Astrocyte of the hippocampus (primary cell): ENCODE data around the gene SIRT5.

Experiments
- DNase-seq: peaks from one replicate; pipeline ENCODE4 v3.0.0; 2011; ENCODE audit warnings: low read depth, low spot score

The SIRT5 gene

DNA sequence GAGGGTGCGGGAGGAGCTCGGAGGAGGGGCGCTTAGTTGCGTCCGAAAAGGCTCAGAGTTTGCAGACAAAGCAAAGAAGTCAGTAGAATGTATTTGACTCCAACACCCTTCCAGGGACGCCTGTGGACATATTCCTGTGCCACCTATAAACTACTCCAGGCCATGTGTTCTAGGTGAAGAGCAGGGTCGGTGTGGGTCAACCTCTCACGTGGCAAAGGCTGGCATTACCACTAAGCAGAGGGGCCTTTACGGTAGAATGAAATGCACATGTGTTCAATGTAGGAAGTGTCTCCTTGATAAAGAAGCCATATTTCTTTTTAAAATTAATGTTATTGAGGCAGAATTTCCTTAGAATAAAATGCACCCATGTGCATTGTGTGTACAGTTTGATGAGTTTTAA lies 15.4 kb downstream of the SIRT5 start:
- DNase-seq = no peak

DNA sequence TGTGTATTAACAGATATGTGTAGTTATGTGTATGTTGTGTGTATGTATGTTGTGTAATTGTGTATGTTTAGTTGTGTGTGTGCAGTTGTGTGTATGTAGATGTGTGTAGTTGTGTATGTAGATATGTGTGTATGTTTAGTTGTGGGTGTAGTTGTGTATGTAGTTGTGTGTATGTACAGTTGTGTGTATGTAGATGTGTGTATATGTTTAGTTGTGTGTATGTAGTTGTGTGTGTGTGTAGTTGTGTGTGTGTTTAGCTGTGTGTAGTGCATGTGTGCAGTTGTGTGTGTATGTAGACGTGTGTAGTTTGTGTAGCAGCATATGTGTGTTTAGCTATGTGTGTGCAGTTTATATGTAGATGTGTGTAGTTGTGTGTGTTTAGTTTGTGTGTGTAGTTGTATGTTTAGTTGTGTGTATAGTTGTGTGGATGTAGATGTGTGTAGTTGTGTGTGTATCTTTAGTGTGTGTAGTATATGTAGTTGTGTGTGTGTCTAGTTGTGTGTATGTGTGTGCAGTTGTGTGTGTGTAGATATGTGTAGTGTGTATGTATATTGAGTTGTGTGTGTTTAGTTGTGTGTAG lies 16.3 kb downstream of the SIRT5 start:
- no peak for DNase-seq

DNA sequence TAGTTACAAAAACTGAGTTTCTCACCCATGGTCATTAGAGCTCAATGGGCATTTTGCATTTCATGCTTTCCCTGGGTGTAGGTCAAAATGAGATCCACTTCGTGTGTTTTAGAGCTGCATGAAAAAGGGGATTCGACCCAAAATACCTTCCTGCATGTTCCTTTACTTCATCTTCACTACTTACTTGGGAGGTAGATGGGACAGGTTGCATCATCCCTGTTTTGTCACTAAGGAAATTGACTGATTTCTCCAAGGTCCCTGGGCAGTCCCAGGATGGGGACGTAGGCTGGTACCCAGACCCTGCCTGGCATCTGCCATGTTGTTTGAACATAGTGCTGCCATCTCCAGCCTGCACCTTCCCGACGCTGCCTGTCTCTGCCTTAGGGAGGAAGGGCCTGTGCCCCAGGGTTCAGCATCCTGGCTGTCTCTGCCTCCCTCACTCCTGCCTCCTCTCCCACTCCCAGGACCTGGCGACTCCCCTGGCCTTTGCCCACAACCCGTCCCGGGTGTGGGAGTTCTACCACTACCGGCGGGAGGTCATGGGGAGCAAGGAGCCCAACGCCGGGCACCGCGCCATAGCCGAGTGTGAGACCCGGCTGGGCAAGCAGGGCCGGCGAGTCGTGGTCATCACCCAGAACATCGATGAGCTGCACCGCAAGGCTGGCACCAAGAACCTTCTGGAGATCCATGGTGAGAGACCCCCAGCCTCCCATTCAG lies 17.0 kb downstream of the SIRT5 start:
- DNase-seq = no peak

DNA sequence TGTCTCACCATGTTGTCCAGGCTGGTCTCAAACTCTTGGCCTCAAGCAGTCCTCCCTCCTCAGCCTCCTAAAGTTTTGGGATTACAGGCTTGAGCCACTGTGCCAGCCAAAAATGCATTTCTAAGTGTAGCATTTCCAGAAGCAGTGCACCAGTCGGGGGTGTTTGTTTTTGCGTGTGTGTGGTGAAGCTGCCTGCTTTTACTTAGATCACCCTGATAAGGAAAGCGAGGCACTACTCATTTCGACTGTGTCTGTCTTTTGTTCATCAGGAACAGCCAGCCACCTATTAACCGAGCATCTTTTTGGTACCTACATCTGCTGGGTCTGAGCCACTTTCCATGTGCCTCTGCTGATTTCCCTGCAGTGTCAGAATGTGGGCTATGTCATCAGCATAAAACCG lies 18.7 kb downstream of the SIRT5 start:
- DNase-seq = no peak

DNA sequence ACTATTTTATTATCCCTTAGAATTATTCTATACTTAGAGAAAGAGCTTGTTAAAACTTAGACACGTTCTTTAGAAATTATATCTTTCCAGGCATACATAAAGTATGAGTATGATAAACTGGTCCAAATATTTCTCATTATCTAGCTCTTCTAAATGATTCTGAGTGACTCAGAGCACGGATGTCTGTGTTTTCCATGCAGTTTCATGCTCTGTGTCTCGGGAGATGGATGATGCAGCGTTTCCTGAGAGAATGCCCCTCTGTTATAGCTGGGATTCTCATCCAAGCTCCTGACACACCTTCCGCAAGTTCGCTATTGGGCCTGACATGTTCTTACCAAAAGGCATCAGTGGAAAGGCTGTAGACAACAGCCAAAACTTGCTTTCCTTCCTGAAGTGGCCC lies 19.3 kb downstream of the SIRT5 start:
- no peak for DNase-seq

DNA sequence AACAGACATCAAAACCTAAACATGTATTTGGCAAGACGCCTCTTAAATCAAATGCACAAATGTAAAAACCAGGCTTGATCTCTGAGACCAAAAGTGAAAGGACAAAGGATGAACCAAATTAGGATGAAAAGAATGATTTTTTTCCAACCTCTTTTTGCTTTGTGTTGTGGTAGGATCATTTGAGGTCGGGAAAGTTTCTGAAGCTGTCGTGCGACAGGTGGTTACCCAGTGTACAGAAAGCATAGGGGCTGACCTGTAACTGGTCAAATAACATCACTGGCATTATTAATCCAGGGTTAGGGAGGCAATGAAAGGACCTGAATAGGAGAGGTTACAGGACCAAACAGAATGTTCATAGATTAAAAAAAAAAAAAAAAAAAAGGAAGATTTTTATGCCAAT lies 22.7 kb downstream of the SIRT5 start:
- DNase-seq = no peak

DNA sequence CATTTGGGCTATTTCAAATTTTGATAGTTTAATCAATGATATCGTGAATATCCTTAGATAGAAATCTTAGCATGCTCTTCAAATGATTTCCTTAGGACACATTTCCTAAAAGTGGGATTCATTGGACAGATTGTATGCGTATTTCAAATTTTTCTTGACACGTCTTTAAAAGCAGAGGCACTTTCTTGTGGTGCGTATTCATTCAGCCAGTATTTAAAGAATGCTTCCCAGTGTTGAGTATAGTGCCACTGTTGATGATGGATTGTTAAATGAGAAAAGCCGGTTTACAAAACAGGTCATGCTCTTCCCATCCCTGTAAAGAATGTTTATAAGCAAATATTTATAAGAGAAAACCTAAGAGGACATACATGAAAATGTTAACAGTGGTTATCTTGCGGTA lies 25.6 kb downstream of the SIRT5 start:
- no peak for DNase-seq

DNA sequence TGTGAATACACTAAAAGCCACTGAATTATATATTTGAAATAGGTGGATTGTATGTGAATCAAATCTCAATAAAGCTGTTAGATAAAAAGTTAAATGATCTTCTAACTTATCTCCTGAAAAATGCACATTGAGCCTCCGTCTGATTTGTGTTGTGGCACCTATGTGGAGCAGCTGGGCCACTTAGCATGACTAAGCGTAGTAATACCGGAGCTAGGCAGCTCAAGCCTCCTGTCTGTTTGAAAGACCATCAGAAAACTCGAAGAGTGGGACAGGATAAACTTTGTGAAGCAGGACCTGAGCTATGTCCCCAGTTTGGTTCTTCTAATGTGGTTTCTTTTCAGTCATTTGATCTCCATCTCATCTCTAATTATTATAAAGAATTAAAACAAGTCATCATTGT lies 29.7 kb downstream of the SIRT5 start:
- no peak for DNase-seq

DNA sequence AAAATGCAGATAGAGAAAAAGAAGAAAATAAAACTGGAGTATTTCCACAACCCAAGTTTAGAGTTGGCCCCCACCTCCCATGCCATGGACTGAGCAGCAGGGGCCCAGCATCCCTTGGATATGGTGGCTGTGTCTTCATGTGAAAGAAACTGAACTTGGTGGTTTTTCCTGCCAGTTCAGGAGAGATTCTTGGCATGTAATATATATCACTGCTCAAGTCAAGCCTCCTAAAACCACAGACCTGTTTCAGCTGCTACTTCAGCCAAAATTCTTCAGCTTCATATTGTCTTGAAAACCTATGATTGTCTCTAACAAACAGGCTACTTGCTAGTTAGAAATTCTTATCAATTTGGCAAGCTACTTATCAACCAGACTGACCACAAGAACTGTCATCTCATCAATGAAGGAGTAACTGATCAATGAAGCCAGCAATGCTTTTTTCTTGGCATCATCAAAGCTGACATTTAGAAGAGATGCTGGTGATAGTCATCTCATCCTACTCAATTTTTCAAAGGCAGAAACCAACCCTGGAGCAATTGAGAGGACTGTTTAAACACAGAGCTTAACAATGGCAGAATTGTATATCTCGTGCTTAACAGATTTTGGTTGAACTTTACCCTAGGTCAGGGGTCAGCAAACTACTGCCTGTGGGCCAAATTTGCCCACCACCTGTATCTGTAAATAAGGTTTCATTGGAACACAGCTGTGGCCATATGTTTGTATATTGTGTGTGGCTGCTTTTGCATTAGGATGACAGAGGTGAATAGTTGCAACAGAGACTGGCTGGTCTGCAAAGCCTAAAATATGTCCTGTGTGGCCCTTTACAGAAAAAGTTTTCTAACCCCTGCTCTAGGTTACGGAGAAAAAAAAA lies 30.4 kb downstream of the SIRT5 start:
- peak; percentile 23 for DNase-seq

DNA sequence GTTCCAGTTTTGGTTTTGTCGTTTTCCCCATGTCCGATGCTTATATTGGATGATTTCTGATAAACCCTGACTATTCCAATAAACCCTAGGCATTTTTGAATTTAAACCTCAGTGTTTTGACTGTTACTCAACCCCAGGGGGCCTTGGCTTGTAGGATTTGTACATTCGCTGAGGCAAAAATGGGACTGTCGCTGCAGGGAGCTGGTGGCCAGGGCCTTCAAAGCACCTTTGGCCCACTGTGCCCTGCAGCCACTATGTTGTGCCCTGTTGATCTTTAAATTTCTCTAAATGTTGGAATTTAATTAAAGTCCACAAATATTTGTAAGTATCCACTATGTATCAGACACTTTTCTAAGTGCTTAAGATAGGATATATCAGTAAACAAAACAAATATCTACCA lies 31.2 kb downstream of the SIRT5 start:
- no peak for DNase-seq

DNA sequence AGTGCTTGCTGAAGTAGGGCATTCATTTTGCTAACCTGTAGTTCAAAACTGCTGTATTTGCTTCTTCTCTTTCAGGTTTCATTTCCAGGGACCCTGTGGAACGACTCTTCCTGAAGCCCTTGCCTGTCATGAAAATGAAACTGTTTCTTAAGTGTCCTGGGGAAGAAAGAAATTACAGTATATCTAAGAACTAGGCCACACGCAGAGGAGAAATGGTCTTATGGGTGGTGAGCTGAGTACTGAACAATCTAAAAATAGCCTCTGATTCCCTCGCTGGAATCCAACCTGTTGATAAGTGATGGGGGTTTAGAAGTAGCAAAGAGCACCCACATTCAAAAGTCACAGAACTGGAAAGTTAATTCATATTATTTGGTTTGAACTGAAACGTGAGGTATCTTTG lies 37.3 kb downstream of the SIRT5 start:
- DNase-seq = no peak

DNA sequence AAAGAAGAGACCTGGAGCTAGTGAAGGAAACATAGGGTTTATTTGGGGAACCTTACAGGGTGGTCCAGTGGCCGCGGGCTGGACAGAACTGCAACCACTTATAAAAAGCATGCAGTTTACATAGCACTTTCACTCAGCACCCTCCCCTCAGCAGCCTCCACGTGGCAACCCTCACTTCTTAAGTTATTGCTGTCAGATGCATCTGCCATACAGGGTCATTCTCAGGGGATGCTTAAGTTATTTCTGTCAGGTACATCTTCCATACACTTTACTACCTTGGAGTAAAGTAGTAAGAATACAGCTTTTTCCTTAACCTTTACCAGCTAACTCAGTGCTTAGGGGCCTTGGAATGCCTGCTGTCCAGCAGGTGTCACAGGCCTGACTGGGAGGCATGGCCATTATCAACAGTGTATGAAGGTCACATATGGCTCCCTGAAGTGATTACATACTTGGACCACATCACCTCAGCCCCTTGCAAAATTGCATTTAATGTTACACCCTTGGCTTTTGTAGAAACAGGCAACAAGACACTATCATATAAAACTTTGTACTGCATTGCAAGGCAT lies 38.7 kb downstream of the SIRT5 start:
- no peak for DNase-seq

DNA sequence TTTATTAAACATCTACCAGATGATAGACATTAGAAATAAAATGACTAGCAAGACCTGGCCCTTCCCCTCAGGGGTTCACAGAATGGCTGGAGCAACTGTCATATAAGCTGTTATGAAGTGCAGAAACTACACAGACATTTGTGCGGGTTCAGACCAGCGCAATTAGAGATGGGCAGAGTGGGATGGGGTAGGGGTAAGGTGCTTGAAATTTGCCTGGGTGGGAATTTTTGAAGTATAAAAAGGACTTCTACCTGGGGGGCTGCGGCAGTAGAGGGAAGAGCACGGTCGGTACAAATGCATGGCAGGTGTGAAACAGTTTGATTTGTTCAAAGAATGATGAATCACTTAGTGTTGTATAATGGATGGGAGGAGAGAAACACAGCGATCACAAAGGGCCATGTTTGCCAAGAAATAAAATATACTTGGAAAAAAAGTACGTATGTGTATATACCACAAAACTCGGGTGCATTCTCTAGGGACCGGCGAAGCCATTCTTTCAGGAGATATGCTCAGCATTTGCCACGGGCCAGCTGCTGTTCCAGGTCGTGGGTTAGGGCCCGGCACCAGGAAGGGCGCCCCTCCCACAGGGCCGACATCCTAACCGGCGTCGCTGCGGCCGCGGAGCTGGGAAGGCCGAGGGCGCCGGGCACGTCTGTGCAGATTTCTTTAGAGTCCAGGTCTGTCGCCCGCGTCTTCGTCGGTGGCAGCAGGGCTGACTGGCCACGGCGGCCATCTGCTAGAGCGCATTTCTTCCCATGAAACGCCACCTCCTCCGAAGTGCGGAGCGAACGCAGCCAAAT lies 39.9 kb downstream of the SIRT5 start:
- DNase-seq = peak; percentile 75

DNA sequence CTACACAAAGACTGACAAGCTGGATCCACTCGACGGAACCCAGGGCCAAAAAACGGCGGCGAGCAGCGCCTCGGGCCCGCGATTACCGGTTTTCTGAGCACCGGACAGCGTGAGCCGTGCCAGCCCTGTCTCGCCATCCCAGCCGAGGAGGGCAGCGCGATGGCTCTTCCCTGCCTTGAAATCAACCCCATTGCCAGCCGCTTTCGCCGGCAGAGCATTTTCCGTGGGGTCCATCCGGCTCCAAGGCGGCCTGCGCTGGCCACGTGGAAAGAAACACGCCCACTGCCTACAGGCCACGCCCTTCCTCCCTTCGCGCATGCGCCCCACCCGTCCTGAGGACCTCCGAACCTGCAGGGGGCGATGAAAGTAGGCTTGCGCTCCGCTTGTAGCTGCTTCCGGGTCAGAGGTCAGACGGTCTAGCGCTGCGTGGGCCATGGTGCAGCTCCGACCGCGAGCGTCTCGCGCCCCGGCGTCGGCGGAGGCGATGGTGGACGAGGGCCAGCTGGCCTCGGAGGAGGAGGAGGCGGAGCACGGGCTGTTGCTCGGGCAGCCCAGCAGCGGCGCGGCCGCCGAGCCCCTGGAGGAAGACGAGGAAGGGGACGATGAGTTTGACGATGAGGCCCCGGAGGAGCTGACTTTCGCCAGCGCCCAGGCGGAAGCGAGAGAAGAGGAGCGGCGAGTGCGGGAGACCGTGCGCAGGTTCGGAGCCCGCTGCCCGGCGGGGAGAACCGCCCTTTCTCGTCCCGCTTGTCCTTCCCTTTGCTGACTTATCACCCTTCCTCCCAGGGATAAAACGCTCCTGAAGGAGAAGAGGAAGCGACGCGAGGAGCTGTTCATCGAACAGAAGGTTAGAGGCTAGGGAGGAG lies 40.8 kb downstream of the SIRT5 start, which contains the start of gene NOL7:
Gene NOL7 (plus strand): TSS at position 410 of the 866 bp plus-strand sequence. CDS start 24 bp downstream, at position 434.
- DNase-seq = peak; percentile 99

DNA sequence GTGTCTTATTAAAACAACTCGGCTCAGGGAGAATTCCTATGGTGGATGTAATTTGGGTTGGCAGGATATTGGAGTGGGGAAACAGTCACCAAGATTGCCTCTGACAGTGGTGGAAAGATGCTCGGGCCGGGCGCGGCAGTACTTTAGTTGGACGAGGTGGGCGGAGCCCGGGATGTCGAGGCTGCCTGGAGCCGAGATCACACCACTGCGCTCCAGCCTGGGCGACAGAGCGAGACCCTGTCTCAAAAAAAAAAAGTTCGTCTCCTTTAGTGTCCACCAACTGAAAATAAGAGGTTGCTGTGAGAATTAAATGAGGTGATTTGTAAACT lies 41.4 kb downstream of the SIRT5 start:
- peak; percentile 61 for DNase-seq

DNA sequence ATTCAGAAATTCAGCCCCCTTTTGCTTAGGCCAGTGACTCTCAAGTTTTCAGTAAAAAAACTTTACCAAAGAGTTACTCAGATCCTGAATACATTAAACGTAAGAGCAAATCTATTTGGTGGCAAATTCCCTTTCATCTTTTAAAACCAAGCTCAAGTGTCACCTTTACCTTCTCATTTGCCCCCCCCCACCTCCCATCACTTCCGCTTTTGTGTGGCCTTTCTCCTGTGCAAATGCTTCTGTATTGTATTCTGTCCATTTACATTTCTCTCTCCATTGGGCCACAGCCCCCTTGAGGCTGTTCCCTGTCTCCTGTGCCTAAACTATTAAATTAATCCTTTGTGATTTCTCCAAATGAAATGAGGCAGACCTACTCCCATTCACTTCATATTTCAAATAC lies 42.7 kb downstream of the SIRT5 start:
- no peak for DNase-seq

DNA sequence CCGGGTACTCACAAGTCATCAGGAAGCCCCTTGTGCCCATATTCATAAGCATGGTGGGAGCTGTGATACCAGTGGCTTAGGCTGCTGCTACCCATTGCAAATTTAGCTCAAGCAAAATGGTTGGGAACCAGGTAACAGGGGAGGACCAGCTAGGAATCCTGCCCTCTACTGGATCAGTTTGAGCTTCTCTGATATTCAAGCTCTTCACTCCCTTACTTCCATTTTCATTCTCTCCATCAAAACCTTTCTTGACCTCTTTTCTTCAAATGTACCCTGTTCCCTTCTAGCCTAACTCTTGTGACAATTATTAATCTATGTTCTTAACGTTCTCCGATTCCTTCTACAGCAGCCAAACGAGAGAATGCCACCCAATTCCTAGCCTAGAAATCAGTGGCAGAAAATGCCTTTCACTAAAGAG lies 50.5 kb downstream of the SIRT5 start:
- DNase-seq = peak; percentile 50

DNA sequence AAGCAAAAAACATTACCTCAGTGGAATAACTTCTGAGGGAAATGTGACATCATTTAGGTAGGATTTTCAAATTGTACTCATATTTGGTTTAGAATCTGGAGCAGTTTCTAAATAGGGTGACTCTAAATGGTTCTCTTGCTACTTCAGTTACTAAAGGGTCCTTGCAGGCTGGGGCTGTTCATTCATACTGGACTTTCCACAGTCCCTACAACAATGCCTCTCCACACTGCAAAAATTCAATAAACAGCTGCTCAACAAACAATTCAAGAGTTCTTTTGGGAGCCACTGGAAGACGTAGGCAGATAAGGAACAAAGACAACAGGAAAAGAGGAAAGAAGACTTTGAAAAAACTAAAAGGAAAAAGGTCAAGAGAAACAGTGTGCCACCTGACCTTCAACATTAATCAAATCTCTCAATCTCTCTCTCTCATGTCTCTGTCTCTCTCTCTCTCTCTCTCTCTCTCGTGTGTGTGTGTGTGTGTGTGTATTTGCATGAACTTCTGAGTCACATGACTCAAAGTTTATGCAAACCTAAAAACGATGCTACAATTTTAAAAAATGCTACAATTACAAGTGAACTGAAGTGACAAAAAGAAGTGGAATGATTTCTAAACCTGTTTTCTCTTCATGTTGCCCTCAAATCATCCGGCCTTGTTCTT lies 55.2 kb downstream of the SIRT5 start:
- no peak for DNase-seq

DNA sequence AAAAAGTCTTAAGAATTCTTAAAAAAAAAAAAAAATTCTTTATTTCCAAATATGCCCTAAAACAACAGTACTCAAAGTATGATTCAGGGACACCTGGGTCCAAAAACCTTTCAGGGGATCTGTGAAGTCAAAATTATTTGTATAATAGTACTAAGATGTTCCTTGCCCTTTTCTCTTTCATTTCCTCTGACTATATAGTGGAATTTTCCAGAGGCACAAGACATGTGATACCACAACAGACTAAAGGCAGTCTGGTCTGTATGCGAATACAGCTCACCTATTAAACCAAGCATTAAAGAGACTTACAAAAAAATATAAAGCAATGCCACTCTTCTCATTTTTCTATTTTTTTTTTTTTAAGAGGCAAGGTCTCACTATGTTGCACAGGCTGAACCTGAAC lies 56.1 kb downstream of the SIRT5 start:
- DNase-seq = no peak

DNA sequence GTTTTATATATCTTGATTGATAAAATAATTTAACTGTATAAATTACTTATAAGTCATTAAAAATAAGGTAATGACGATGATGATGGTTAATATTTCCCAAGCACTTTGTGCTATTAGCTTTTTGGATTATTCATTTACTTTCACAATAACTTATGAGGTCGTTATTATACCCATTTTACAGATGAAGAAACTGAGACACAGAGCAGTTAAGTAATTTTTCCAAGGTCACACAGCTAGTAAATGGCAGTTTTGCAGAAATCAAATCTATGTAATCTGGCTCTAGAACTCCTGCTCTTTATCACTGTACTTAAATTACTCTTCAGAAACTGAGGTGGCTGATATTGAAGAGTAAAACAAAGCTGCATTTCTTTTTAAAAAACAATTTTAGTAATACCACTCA lies 58.9 kb downstream of the SIRT5 start:
- DNase-seq = no peak
